HG03045 (cell line): Measurements from ENCODE around the gene DDX41.
"Not testable (repeated sequence)": the region's sequence is repeated elsewhere in the genome, so short reads cannot be mapped to it uniquely, and the experiment has no call there.

Source experiments
- ATAC-seq: cut with Tn5 transposase; IDR thresholded peaks from one replicate; pipeline ENCODE4 v1.9.1; 2021; ENCODE audit warnings: mild to moderate bottlenecking, moderate library complexity; ENCODE audit not compliant: unreplicated experiment

DDX41 gene

GRCh38 chr5:177487144-177487543 is 29.6 kb downstream of the DDX41 start:
- ATAC-seq, result no peak

- ATAC-seq, result no peak
Observed at GRCh38 chr5:177486256-177486655, 30.5 kb downstream of the DDX41 start.

- ATAC-seq, result not testable (repeated sequence)
Observed at GRCh38 chr5:177485753-177486152, 31.0 kb downstream of the DDX41 start.

- no peak for ATAC-seq
Observed at GRCh38 chr5:177484902-177485549, 31.7 kb downstream of the DDX41 start.

- ATAC-seq, result no peak
Observed at GRCh38 chr5:177483994-177484901, 32.5 kb downstream of the DDX41 start.

- ATAC-seq, result no peak
Observed at GRCh38 chr5:177483042-177483441, 33.7 kb downstream of the DDX41 start.

- ATAC-seq, result no peak
Observed at GRCh38 chr5:177482359-177482795, 34.4 kb downstream of the DDX41 start.

GRCh38 chr5:177479774-177480173 is 37.0 kb downstream of the DDX41 start:
- ATAC-seq, result no peak

GRCh38 chr5:177478711-177479646 is 37.8 kb downstream of the DDX41 start:
- no peak for ATAC-seq

GRCh38 chr5:177477701-177478477 is 38.9 kb downstream of the DDX41 start:
- ATAC-seq, result no peak

GRCh38 chr5:177476531-177477233 is 40.1 kb downstream of the DDX41 start:
- no peak for ATAC-seq

- no peak for ATAC-seq
Observed at GRCh38 chr5:177475563-177476427, 41.0 kb downstream of the DDX41 start.

GRCh38 chr5:177474846-177475562 is 41.8 kb downstream of the DDX41 start:
- ATAC-seq, result no peak

- ATAC-seq, result no peak
Observed at GRCh38 chr5:177474002-177474476, 42.7 kb downstream of the DDX41 start.

- ATAC-seq, result peak; percentile 39
Observed at GRCh38 chr5:177473443-177474001, 43.2 kb downstream of the DDX41 start, which contains the start of gene DBN1. DBN1 (minus strand) TSS chr5:177473634; CDS start chr5:177473521, 113 bp downstream.

- ATAC-seq, result peak; percentile 36
Observed at GRCh38 chr5:177472460-177473442, 44.0 kb downstream of the DDX41 start.
